ENCODE results near the gene CEP295NL. TPM values are rescaled to one million over a fixed set of nuclear protein-coding genes. Genes with fewer than 3 reads are reported as not detected.
A peak's percentile ranks its signal among the peaks of the same experiment; 100 is the strongest.

The CEP295NL gene
- total and polyA plus RNA-seq, 12 donors, result 0.04 to 2.6 (median 0.82) TPM

DNA sequence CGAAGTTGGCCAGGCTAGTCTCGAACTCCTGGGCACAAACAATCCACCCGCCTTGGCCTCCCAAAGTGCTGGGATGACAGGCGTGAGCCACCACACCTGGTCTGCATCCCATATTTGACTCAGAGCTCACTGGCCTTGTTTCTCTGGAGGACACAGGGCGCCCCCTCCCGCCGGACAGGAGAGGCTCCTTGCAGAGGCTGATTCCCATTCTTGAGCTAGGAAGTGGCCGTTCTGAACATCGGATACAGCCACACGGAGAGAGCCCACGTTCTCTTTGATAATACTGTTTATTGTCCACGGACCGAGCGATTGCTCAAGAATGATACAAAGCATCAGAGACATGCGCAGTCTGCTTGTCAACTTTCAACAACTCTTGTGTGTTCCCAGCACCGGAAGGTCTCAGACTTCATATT, 50.3 kb downstream of the CEP295NL start:
- H3K4me3 ChIP-seq, result no peak overlapping the region
- H3K9me3 ChIP-seq, result no peaks in the 10 kb centered on the region
- H3K36me3 ChIP-seq, result peaks cover 0 to 58% (median 29%) of the 10 kb centered on the region in 9 donors
- 77 to 79% methylated on average over 16 of the region's 16 CpGs for WGBS, 2 donors
- TF ChIP-seq CTCF (IDR thresholded peaks at IDR 0.05), result peak in 1 of 9 donors; percentile 14
- H3K4me1 ChIP-seq, result no peaks in the 10 kb centered on the region
- no peak for ATAC-seq
- intact Hi-C loops (cut with DNase I), result no loop called here
- H3K27me3 ChIP-seq, result no peaks in the 10 kb centered on the region
- no peak for DNase-seq
- H3K27ac ChIP-seq, result no peak overlapping the region

DNA sequence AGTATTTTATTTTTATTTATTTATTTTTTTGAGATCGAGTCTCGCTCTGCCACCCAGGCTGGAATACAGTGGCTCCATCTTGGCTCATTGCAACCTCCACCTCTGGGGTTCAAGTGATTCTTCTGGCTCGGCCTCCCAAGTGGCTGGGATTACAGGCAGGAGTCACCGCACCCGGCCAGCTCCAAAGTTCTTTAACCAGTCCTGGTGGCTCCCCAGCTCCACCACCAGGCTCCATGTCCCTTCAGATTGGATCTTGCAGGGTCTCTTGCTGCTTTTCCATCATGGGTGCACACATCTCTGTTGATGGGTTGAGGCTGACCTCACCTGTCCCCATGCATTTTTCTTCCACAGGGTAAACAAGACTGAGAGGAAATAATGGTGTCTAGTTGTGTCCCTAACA, 54.0 kb downstream of the CEP295NL start:
- no peaks in the 10 kb centered on the region for H3K4me1 ChIP-seq
- TF ChIP-seq CTCF (IDR thresholded peaks at IDR 0.05), result no peak
- H3K36me3 ChIP-seq, result peaks cover 0 to 22% (median 8%) of the 10 kb centered on the region in 9 donors
- 92 to 93% methylated on average over 5 of the region's 5 CpGs for WGBS, 2 donors
- no peaks in the 10 kb centered on the region for H3K9me3 ChIP-seq
- intact Hi-C loops (cut with DNase I), result no loop called here
- no peak for ATAC-seq
- DNase-seq, result no peak
- H3K4me3 ChIP-seq, result no peak overlapping the region
- no peak overlapping the region for H3K27ac ChIP-seq
- no peaks in the 10 kb centered on the region for H3K27me3 ChIP-seq

GRCh38 chr17:78847052-78847451, 55.9 kb downstream of the CEP295NL start:
- H3K9me3 ChIP-seq, result no peaks in the 10 kb centered on the region
- intact Hi-C loops (cut with DNase I), result no loop called here
- no peak for TF ChIP-seq CTCF (IDR thresholded peaks at IDR 0.05)
- ATAC-seq (no peak), DNase-seq (no peak)
- H3K36me3 ChIP-seq, result peaks cover 0 to 2% (median 0%) of the 10 kb centered on the region in 9 donors
- H3K27me3 ChIP-seq, result no peaks in the 10 kb centered on the region
- H3K4me3 ChIP-seq, result no peak overlapping the region
- 94 to 98% methylated on average over 3 of the region's 3 CpGs for WGBS, 2 donors
- H3K4me1 ChIP-seq, result no peaks in the 10 kb centered on the region
- no peak overlapping the region for H3K27ac ChIP-seq

DNA sequence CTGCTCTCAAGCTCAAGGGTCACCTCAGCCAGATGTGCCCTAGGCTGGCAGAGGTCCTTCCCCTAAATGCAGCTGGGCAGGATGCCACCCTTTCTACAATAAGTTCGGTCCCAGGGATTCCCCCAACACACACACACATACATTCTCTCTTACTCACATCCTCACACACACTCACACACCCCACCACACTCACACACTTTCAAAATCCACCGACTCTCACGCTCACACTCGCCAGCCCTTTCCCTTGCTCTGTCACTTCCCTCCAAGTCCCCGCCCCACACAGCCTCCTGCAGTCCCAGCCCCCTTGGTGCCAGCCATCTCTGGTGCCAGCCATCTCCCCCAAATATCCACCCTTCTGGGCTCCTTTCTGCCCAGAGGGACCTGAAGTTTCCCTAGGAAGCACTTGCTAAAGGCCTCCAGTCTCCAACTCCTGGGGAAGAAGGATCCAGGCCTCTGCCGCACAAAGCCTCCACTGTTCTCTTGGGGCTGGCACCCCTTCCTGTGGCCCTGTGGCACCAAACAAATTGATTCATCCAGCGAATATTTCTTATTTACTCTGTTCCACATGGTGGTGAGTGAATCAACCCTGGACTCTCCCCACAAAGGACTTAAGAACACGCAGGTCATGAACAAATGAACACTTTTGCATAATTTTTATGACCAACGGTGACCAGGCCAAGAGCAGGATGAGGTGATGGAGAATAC, 58.5 kb downstream of the CEP295NL start:
- ATAC-seq (no peak), DNase-seq (no peak)
- intact Hi-C loops (cut with DNase I), result no loop called here
- WGBS, 2 donors, result 82 to 83% methylated on average over 9 of the region's 9 CpGs
- H3K4me3 ChIP-seq, result no peak overlapping the region
- no peaks in the 10 kb centered on the region for H3K27me3 ChIP-seq
- H3K36me3 ChIP-seq, result no peaks in the 10 kb centered on the region
- H3K9me3 ChIP-seq, result no peaks in the 10 kb centered on the region
- H3K27ac ChIP-seq, result no peak overlapping the region
- TF ChIP-seq CTCF (IDR thresholded peaks at IDR 0.05), result no peak
- H3K4me1 ChIP-seq, result peaks cover 4 to 12% (median 8%) of the 10 kb centered on the region in 9 donors

All from heart right ventricle (tissue), 16 donors.